GM18508 (cell line): ENCODE measurements around the gene MAP1LC3A.

Experiments used
- ATAC-seq: cut with Tn5 transposase; IDR thresholded peaks from one replicate; pipeline ENCODE4 v1.9.1; 2021; ENCODE audit warnings: moderate number of reproducible peaks; ENCODE audit not compliant: insufficient read depth, unreplicated experiment

Gene MAP1LC3A

GRCh38 chr20:34600892-34601653 is 42.6 kb downstream of the MAP1LC3A start:
- no peak for ATAC-seq

GRCh38 chr20:34604980-34605788 is 46.7 kb downstream of the MAP1LC3A start:
- no peak for ATAC-seq

- ATAC-seq, result no peak
Measured at GRCh38 chr20:34607066-34607465, 48.5 kb downstream of the MAP1LC3A start.
